Measurements from ENCODE around the gene KLK3. TPM values are rescaled to one million over a fixed set of nuclear protein-coding genes. Genes with fewer than 3 reads are reported as not detected.

KLK3 gene
- total and polyA plus RNA-seq, 2 of the 8 experiments (the other 6 are each of a cell fraction or from before 2014, with no cell fraction given) = 0.08 TPM; not detected in 1

- no peak overlapping the region for H2AFZ ChIP-seq (ENCODE audit: low read length)
- no peak overlapping the region for H4K5ac ChIP-seq (ENCODE audit: insufficient read length, low read depth, low read length)
- no peaks in the 10 kb centered on the region for H3K79me2 ChIP-seq (ENCODE audit: control insufficient read depth in 1 of 2, insufficient read depth in 2 of 2, low read length in 2 of 2)
- H3K4me3 ChIP-seq (ENCODE audit: extremely low read depth in 1 of 4, insufficient read depth in 2 of 4, low read depth in 3 of 4, low read length in 4 of 4) = no peak overlapping the region
- WGBS, 2 experiments (ENCODE audit: extremely low coverage in 1 of 2, insufficient coverage in 1 of 2, insufficient read length in 1 of 2, insufficient replicate concordance in 2 of 2, low coverage in 1 of 2, low lambda C conversion rate in 2 of 2, missing lambda C conversion rate in 1 of 2) = 34% methylated on average over 5 of the region's 6 CpGs; no CpG with 5 or more reads in 1 of the 2 experiments
- H2BK12ac ChIP-seq (ENCODE audit: low read depth, low read length) = no peak overlapping the region
- no peak overlapping the region for H3K23ac ChIP-seq (ENCODE audit: insufficient read length)
- peak; percentile 13 for FAIRE-seq
- H2BK20ac ChIP-seq (ENCODE audit: low read length) = no peak overlapping the region; the same call in 1 of the 2 replicates
- H3K36me3 ChIP-seq (ENCODE audit: control insufficient read depth in 2 of 4, insufficient read depth in 4 of 4, low read length in 3 of 4) = no peaks in the 10 kb centered on the region
- H3K18ac ChIP-seq (ENCODE audit: extremely low read depth, low read length) = no peak overlapping the region
- H2BK15ac ChIP-seq (ENCODE audit: low read length) = no peak overlapping the region
- peaks cover 0 to 7% (median 2%) of the 10 kb centered on the region in 4 experiments; a peak in 3 of 7 replicates for H3K4me1 ChIP-seq (replicated peaks in 1 of 4; ENCODE audit: control insufficient read depth in 3 of 4, insufficient read depth in 4 of 4, low read length in 3 of 4)
- no peak overlapping the region for H3K14ac ChIP-seq (ENCODE audit: insufficient read length)
- DNase-seq (ENCODE audit: low read depth in 1 of 2, low spot score in 2 of 2) = no peak
- H4K8ac ChIP-seq (ENCODE audit: extremely low read depth, insufficient read depth, low read length) = no peak overlapping the region
- peak; percentile 7 to 50 (median 32) for TF ChIP-seq CTCF (IDR thresholded peaks at IDR 0.05; ENCODE audit: control extremely low read depth in 1 of 3, insufficient read depth in 1 of 3, low read depth in 1 of 3, low read length in 3 of 3)
- no peak for TF ChIP-seq USF2 (IDR thresholded peaks at IDR 0.05; ENCODE audit: low read length)
- TF ChIP-seq JUN (IDR thresholded peaks at IDR 0.05; ENCODE audit: low read depth, low read length) = no peak
- peak in 1 of 2 experiments; percentile 39; a peak in 2 of 4 replicates for TF ChIP-seq RAD21 (IDR thresholded peaks at IDR 0.05 in 1 of 2, conservative IDR thresholded peaks at IDR 0.05 in 1 of 2; ENCODE audit: low read depth in 2 of 2, low read length in 2 of 2)
- peaks cover 8% of the 10 kb centered on the region; the same call in 1 of the 2 replicates for H3K23me2 ChIP-seq (ENCODE audit: low read depth, low read length)
- H2BK120ac ChIP-seq (replicated peaks; ENCODE audit: low read depth, low read length) = no peak overlapping the region
- H3K9me3 ChIP-seq (ENCODE audit: insufficient read depth in 2 of 2, low read depth in 1 of 2, low read length in 1 of 2) = no peaks in the 10 kb centered on the region
- H4K20me1 ChIP-seq (replicated peaks in 1 of 2; ENCODE audit: control insufficient read depth in 1 of 2, insufficient read depth in 2 of 2, low read length in 2 of 2) = no peaks in the 10 kb centered on the region
- no peak overlapping the region for H3K56ac ChIP-seq (replicated peaks; ENCODE audit: insufficient read length, low read depth, low read length)
- no peak overlapping the region for H3K4ac ChIP-seq (replicated peaks; ENCODE audit: insufficient read length, low read depth, low read length)
- H3K9ac ChIP-seq (replicated peaks in 1 of 4; ENCODE audit: extremely low read depth in 1 of 4, low read depth in 3 of 4, low read length in 3 of 4) = no peak overlapping the region
- H4K91ac ChIP-seq (replicated peaks; ENCODE audit: insufficient read length, low read length) = no peak overlapping the region
- H2BK5ac ChIP-seq (ENCODE audit: low read depth, low read length) = no peak overlapping the region
- no peak overlapping the region for H3K4me2 ChIP-seq (ENCODE audit: insufficient read depth in 1 of 2, low read depth in 2 of 2, low read length in 2 of 2)
- H3K27ac ChIP-seq (ENCODE audit: low read depth, low read length) = no peak overlapping the region
- H3K79me1 ChIP-seq (ENCODE audit: low read depth, low read length) = no peaks in the 10 kb centered on the region
- ChIA-PET POLR2A (ENCODE audit: partially characterized antibody) (interaction anchor here (0.6 to 5.4 kb wide), 4 partner anchors 33 to 42 kb away, joined by 3 to 24 read pairs (median 14); no protein-coding TSS in a partner anchor), CTCF (ENCODE audit: partially characterized antibody) (interaction anchor here (1.0 to 1.7 kb wide), 3 partner anchors 17 to 71 kb away, joined by 3 to 4 read pairs (median 4); partner anchors contain the start of gene KLK3)
- no peak overlapping the region for H2AK5ac ChIP-seq (ENCODE audit: low read depth, low read length)
- peaks cover 0 to 22% (median 7%) of the 10 kb centered on the region in 4 experiments; a peak in 6 of 7 replicates for H3K27me3 ChIP-seq (replicated peaks in 1 of 4; ENCODE audit: control insufficient read depth in 3 of 4, extremely low read depth in 1 of 4, insufficient read depth in 3 of 4, low read length in 3 of 4)
These were observed 16.5 kb upstream of the KLK3 start for GRCh38 chr19:50838239-50838638.

Data from H1 (cell line).